Measurements from ENCODE around the gene PPP2R2C.

DNA sequence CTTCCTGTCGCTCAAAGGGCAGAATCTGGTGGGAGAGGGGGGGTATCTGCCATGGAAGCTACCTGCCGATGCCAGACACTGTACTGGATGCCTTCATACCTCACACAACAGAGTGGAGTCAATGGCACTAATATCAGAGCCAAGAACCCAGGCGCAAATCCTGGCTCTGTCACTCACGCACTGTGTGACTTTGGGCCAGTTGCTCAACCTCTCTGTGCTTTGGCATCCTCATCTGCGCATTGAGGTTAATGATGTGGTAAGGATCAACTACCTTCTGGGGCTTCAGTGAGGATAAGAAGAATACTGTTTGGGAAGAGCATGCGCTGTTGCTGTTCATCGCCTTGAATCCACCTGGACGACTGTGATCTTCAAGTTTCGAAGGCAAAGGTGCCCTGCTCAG is 70.6 kb downstream of the PPP2R2C start:
- TF ChIP-seq POLR2A (IDR thresholded peaks at IDR 0.05) (no peak), POLR2AphosphoS5 (IDR thresholded peaks at IDR 0.05) (no peak)
- TF ChIP-seq, protein P1, sequence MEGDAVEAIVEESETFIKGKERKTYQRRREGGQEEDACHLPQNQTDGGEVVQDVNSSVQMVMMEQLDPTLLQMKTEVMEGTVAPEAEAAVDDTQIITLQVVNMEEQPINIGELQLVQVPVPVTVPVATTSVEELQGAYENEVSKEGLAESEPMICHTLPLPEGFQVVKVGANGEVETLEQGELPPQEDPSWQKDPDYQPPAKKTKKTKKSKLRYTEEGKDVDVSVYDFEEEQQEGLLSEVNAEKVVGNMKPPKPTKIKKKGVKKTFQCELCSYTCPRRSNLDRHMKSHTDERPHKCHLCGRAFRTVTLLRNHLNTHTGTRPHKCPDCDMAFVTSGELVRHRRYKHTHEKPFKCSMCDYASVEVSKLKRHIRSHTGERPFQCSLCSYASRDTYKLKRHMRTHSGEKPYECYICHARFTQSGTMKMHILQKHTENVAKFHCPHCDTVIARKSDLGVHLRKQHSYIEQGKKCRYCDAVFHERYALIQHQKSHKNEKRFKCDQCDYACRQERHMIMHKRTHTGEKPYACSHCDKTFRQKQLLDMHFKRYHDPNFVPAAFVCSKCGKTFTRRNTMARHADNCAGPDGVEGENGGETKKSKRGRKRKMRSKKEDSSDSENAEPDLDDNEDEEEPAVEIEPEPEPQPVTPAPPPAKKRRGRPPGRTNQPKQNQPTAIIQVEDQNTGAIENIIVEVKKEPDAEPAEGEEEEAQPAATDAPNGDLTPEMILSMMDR (IDR thresholded peaks at IDR 0.05) = no peak
